ENCODE data around the gene FOXF1. TPM values are rescaled to one million over a fixed set of nuclear protein-coding genes. Genes with fewer than 3 reads are reported as not detected.

The FOXF1 gene
- polyA plus RNA-seq, 3 donors, result not detected

GRCh38 chr16:86547286-86547685, 37.0 kb downstream of the FOXF1 start:
- intact Hi-C loops (cut with micrococcal nuclease), result no loop called here
- no peaks in the 10 kb centered on the region for H3K4me1 Mint-ChIP-seq
- Histone ChIP-seq H3K9ac (ENCODE audit: insufficient read depth, low read length, poor library complexity, severe bottlenecking) (no peak overlapping the region), H3K4me2 (replicated peaks; ENCODE audit: extremely low read depth, low read length, poor library complexity, severe bottlenecking) (no peak overlapping the region), H2AFZ (ENCODE audit: insufficient read depth, low read depth, low read length, poor library complexity, severe bottlenecking) (no peak overlapping the region), H3K27ac (ENCODE audit: low read depth in 1 of 2, low read length in 2 of 2) (no peak overlapping the region), H3K36me3 (replicated peaks in 1 of 2; ENCODE audit: control insufficient read depth in 1 of 2, insufficient read depth in 2 of 2, low read length in 2 of 2) (peaks cover 60 to 99% of the 10 kb centered on the region in 2 donors), H3K27me3 (ENCODE audit: control insufficient read depth in 2 of 2, insufficient read depth in 2 of 2, low read length in 2 of 2) (no peaks in the 10 kb centered on the region), H3K9me3 (replicated peaks in 1 of 2; ENCODE audit: control insufficient read depth in 1 of 2, insufficient read depth in 1 of 2, low read length in 2 of 2) (no peaks in the 10 kb centered on the region), H3K79me2 (ENCODE audit: insufficient read depth, low read length) (no peaks in the 10 kb centered on the region), H3K4me3 (replicated peaks in 1 of 3; ENCODE audit: low read depth in 2 of 3, low read length in 3 of 3) (no peak overlapping the region), H4K20me1 (ENCODE audit: insufficient read depth, low read length) (no peaks in the 10 kb centered on the region), H3K4me1 (ENCODE audit: control insufficient read depth in 1 of 2, insufficient read depth in 2 of 2, low read length in 2 of 2) (no peaks in the 10 kb centered on the region)
- H3K27ac Mint-ChIP-seq, result no peak overlapping the region
- peaks cover 0 to 2% (median 0%) of the 10 kb centered on the region in 3 donors for H3K27me3 Mint-ChIP-seq (ENCODE audit: low read depth in 3 of 3)
- WGBS (ENCODE audit: insufficient coverage), result 96% methylated on average over 9 of the region's 11 CpGs
- TF ChIP-seq CTCF (IDR thresholded peaks at IDR 0.05), result no peak
- peaks cover 79 to 81% of the 10 kb centered on the region in 2 donors for H3K36me3 Mint-ChIP-seq
- no peak overlapping the region for H3K4me3 Mint-ChIP-seq
- H3K9me3 Mint-ChIP-seq, result no peaks in the 10 kb centered on the region
- no peak for DNase-seq

- H3K79me2 ChIP-seq (ENCODE audit: insufficient read depth, low read length), result peaks cover 4% of the 10 kb centered on the region
- 97% methylated on average over 5 of the region's 8 CpGs for WGBS (ENCODE audit: insufficient coverage)
- H4K20me1 ChIP-seq (ENCODE audit: insufficient read depth, low read length), result no peaks in the 10 kb centered on the region
- peaks cover 5% of the 10 kb centered on the region for H3K4me1 Mint-ChIP-seq
- H3K36me3 ChIP-seq (replicated peaks in 1 of 2; ENCODE audit: control insufficient read depth in 1 of 2, insufficient read depth in 2 of 2, low read length in 2 of 2), result peaks cover 46 to 79% of the 10 kb centered on the region in 2 donors
- H3K9me3 Mint-ChIP-seq, result peaks cover 0 to 5% (median 0%) of the 10 kb centered on the region in 7 donors
- peaks cover 63 to 66% of the 10 kb centered on the region in 2 donors for H3K36me3 Mint-ChIP-seq
- H3K27me3 ChIP-seq (ENCODE audit: control insufficient read depth in 2 of 2, insufficient read depth in 2 of 2, low read length in 2 of 2), result no peaks in the 10 kb centered on the region
- H3K27ac ChIP-seq (ENCODE audit: low read depth in 1 of 2, low read length in 2 of 2), result no peak overlapping the region
- DNase-seq, result no peak
- no peak overlapping the region for H2AFZ ChIP-seq (ENCODE audit: insufficient read depth, low read depth, low read length, poor library complexity, severe bottlenecking)
- no peak for TF ChIP-seq CTCF (IDR thresholded peaks at IDR 0.05)
- H3K4me2 ChIP-seq (replicated peaks; ENCODE audit: extremely low read depth, low read length, poor library complexity, severe bottlenecking), result no peak overlapping the region
- no peak overlapping the region for H3K4me3 ChIP-seq (replicated peaks in 1 of 3; ENCODE audit: low read depth in 2 of 3, low read length in 3 of 3)
- peak overlapping the region in 1 of 7 donors; percentile 23 for H3K27ac Mint-ChIP-seq
- peaks cover 2 to 3% of the 10 kb centered on the region in 2 donors for H3K4me1 ChIP-seq (ENCODE audit: control insufficient read depth in 1 of 2, insufficient read depth in 2 of 2, low read length in 2 of 2)
- H3K9me3 ChIP-seq (replicated peaks in 1 of 2; ENCODE audit: control insufficient read depth in 1 of 2, insufficient read depth in 1 of 2, low read length in 2 of 2), result no peaks in the 10 kb centered on the region
- H3K9ac ChIP-seq (ENCODE audit: insufficient read depth, low read length, poor library complexity, severe bottlenecking), result no peak overlapping the region
- H3K4me3 Mint-ChIP-seq, result no peak overlapping the region
- intact Hi-C loops (cut with micrococcal nuclease), result no loop called here
- peaks cover 0 to 2% (median 0%) of the 10 kb centered on the region in 3 donors for H3K27me3 Mint-ChIP-seq (ENCODE audit: low read depth in 3 of 3)
These were observed 39.0 kb downstream of the FOXF1 start for GRCh38 chr16:86549076-86549892.
